ENCODE results near the gene BMAL1.

The BMAL1 gene

DNA sequence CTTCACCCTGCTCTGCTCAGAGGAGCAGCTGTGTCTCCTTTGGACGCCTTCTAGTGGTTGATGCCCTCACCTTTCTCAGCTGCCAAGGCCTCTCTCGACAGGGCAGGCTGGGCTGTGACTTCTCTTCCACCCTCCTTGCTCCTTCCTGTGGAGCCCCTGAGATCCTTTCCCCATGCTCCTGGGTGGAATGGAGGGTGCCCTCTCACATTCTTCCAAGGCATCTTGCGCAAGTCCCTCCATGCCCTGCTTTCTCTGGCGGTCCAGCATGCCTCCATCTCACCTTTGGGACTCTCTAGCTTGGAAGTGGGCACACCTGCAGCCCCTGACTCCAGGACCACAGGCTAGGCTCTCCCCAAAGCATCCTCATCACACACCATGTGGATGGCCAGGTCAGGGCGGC is 68.9 kb downstream of the BMAL1 start:
- DNase-seq = no peak

DNA sequence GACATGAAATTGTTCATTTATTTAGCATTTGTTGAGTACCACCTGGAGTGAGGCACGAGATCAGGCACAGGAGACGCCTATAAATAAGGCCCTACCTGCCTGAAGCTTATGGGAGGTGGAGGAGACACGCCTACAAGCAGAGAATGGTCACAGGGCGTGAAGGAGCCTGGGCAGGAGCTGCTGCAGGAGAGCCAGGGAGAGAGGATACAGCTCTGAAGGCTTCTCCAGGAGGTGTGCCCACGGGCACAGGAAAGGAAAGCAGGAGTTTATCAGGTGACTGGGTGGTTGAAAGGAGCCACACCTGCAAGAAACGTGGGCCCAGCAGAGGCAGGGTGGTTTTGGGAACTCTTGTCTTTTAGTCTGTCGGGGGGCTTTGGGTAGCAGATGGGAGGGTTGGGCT is 70.3 kb downstream of the BMAL1 start:
- DNase-seq = no peak

DNA sequence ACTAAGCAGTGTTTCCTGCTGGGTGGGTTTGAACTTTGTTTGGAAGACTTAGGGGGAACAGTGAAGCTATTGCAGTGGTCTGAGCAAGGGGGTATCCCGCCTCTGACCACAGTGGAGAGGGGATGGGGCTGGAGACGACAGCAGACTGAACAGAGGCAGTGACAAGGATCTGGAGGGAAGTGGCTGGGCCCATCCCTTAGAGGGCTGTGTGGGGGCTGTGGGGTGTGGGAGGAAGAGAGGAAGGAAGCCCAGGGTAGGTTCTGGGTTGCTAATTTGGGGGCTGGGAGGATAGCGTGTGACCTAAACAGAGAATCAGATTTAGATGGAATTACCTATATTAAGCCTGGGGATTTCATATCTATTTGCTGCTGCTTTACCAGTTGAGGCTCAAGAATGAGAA is 70.7 kb downstream of the BMAL1 start:
- no peak for DNase-seq

- no peak for DNase-seq
Observed at GRCh38 chr11:13349046-13349445, 71.5 kb downstream of the BMAL1 start.

GRCh38 chr11:13349581-13349980 is 72.0 kb downstream of the BMAL1 start:
- no peak for DNase-seq

- no peak for DNase-seq
Observed at GRCh38 chr11:13352711-13353110, 75.1 kb downstream of the BMAL1 start.

DNA sequence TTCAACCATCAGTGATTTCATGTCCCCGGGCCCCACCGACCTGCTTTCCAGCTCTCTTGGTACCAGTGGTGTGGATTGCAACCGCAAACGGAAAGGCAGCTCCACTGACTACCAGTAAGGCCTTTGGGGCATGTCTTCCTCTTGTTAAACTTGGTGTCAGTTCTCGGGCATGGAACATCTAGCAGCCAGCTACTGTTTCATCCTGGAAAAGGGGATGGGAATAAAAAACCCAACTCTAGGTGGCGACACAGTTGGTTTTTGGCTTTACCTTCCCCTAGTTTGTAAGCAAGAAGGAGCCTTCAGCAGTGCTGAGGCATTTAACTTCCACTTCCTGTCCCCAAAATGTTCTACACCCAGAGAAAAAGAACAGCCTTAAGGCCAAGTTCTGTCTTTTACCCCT is 76.7 kb downstream of the BMAL1 start:
- DNase-seq = no peak

DNA sequence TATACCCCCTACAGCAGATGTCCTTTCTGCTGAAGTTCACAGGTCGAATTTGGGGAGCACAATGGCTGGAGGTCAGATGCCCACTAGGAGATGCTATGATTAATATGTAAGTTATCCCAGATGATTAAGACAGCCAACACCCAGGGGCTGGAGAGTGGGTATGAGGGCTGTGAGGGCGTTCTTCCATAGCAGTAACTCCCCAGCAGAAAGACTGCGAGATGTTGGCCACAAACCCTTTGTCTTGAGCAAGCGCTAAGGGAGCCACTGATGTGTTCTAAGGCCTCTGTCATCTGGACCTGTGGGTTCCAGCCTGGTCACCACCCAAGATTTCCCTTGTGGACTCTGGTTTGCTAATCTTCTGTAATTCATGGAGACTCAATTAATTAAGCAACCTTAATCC is 77.6 kb downstream of the BMAL1 start:
- DNase-seq = no peak

DNA sequence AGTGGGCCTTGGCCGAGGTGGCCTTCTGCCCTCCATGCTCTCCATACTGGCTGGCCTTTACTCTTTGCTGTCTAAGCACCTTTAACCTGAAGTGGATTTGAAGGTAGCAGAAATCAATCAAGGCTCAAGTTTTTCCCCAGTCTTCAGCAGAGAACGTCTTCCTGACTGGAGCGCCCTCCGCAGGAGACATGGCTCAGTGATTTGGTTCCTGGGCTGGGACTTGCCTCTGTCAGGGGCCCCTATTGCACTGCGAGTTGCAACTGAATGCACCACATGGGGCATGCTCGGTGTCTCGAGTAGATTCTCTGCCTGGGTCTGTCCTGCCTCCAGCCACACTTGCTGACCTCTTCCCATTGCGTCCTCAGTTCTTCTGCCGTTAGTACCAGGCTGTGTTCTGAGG is 79.6 kb downstream of the BMAL1 start:
- no peak for DNase-seq

GRCh38 chr11:13358596-13359270 is 81.1 kb downstream of the BMAL1 start:
- no peak for DNase-seq

GRCh38 chr11:13362596-13363109 is 85.1 kb downstream of the BMAL1 start:
- no peak for DNase-seq

GRCh38 chr11:13364388-13364787 is 86.8 kb downstream of the BMAL1 start:
- no peak for DNase-seq

GRCh38 chr11:13366266-13367026 is 88.9 kb downstream of the BMAL1 start:
- no peak for DNase-seq

GRCh38 chr11:13367115-13367514 is 89.5 kb downstream of the BMAL1 start:
- DNase-seq = no peak

DNA sequence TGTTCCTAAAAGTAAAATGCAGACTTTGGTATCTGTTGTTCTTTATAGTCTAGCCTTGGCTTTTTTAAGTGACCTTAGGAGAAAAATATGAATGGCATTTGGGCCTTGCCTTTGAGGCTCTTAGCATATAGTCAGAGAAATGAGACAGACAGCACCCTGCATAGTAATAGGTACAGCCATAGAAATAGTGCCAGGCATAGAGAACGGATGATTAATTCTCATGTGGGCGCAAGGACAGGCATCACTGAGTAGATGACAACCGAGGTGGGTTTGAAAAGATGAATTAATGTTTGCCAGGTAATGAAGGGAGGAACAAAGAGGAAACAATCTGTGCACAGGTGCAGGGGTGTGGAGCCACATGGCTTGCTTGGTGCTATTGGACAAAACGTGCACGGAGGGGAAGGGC is 90.5 kb downstream of the BMAL1 start:
- no peak for DNase-seq

- no peak for DNase-seq
Observed at GRCh38 chr11:13373216-13373615, 95.6 kb downstream of the BMAL1 start.

GRCh38 chr11:13375798-13376197 is 98.2 kb downstream of the BMAL1 start:
- DNase-seq = no peak

DNA sequence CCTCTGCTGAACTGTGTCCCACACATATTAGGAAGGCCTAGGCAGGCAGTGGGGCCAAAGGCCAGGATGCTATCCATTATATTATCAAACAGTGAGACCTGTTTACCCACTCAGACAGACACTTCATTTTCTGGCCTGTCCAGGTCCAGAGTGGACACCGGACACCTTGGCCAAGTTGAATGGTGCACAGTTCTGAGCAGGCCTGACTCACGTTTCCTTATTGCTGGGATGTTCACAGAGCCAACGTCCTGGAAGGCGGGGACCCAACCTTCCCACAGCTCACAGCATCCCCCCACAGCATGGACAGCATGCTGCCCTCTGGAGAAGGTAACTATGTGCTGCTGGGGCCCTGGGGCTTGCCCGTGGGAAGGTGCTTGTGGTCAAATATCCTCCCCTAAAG is 98.8 kb downstream of the BMAL1 start:
- DNase-seq = no peak

GRCh38 chr11:13376838-13377237 is 99.2 kb downstream of the BMAL1 start:
- no peak for DNase-seq

- no peak for DNase-seq
Observed at GRCh38 chr11:13378316-13378715, 100.7 kb downstream of the BMAL1 start.

DNA sequence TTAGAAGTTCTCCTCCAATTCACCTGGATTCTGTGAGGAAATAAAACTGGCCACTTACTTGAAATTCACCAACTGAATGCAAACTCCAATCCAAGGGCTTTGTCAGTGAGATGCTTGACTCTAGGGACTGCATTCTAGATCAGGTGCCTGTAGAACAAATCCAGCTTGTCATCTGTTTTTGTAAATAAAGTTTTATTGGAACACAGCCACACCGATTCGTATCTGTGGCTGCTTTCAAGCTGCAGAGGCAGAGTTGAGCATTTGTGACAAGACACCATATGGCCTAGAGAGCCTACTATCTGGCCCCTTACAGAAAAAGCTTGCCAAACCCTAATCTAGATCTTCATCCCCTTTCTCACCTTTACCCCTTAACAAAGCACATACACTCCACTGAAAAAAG is 103.1 kb downstream of the BMAL1 start:
- no peak for DNase-seq

- DNase-seq = no peak
Observed at GRCh38 chr11:13382751-13383150, 105.2 kb downstream of the BMAL1 start.

DNA sequence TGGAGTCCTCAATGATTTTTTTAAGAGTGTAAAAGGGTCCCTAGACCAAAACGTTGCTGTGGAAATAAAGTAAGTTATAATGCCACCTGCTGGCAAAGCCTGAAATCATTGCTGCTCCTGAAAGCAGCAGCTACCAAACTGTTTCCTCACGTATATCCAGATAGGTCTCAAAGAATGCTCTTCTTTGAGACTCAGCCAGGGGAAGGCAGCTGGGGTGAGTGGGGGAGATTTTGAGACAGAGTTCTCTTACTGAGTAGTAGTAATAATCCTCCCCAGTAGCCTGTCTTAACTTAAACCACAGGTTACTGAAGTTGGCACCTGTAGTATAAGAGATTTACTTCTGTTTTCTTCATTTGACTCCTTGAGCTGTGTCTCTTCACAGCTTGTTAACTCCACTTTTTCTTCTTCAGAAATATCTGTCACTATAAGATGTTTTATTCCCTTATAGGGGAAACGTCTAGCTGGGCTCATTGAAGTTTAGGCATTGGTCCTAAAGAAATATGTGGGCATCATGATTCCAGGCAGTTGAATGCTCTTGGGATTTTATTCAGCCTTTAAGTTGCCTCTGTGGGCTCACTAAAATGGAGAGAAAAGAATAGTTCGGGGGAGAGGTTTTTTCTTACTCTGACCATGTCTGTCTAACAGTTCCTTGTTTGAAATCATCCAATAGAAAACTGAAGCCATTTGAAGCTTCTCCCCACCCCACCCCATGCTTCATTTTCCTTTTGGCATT is 107.5 kb downstream of the BMAL1 start:
- DNase-seq = no peak

DNA sequence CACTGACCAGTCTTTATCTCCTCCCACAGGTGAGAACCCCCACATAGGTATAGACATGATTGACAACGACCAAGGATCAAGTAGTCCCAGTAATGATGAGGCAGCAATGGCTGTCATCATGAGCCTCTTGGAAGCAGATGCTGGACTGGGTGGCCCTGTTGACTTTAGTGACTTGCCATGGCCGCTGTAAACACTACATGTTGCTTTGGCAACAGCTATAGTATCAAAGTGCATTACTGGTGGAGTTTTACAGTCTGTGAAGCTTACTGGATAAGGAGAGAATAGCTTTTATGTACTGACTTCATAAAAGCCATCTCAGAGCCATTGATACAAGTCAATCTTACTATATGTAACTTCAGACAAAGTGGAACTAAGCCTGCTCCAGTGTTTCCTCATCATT is 109.0 kb downstream of the BMAL1 start:
- DNase-seq = no peak
